CD4-positive, alpha-beta T cell (primary cell): ENCODE measurements around the gene RGMA. TPM values are rescaled to one million over a fixed set of nuclear protein-coding genes. Genes with fewer than 3 reads are reported as not detected.

Experiments
- ATAC-seq: fragments of 200-7000 bp; cut with Tn5 transposase; one replicate; pipeline ENCODE4 v1.10.0; 2022; ENCODE audit warnings: mild to moderate bottlenecking; ENCODE audit not compliant: poor library complexity
- CTCF ChIA-PET: fragments of 350-600 bp; sonication (Branson Sonifier 250); formaldehyde crosslinking; loops from one replicate; lab custom pipeline; 2021; ENCODE audit warnings: antibody characterized with exemption, inconsistent platforms; lab: Charles Lee
- POLR2A ChIA-PET: fragments of 350-600 bp; sonication (Branson Sonifier 250); formaldehyde crosslinking; loops from one replicate; lab custom pipeline; 2021; ENCODE audit warnings: antibody characterized with exemption, inconsistent platforms; lab: Charles Lee
- DNase-seq, 14 experiments: peaks; one replicate each; pipeline ENCODE4 v3.0.0-alpha.2; 2013 to 2020; ENCODE audit warnings: mixed read lengths in 2 of 14
- H3K27ac ChIP-seq, 2 donors: one replicate each; pipeline versions ENCODE4 v1.5.1 to v1.7.0; 2013; ENCODE audit warnings: low read length in 2 of 2, low read depth in 1 of 2, mild to moderate bottlenecking in 1 of 2
- H3K27me3 ChIP-seq, 2 experiments: 1 replicate in 1 of 2; 2 replicates in 1 of 2; pipeline versions ENCODE4 v1.6.1 to v1.7.0; 2013; ENCODE audit warnings: low read length in 2 of 2, control low read depth in 1 of 2, mild to moderate bottlenecking in 1 of 2, moderate library complexity in 1 of 2; ENCODE audit not compliant: insufficient read depth in 2 of 2, control insufficient read depth in 1 of 2
- H3K36me3 ChIP-seq: one replicate; pipeline ENCODE4 v1.6.1; 2013; ENCODE audit warnings: low read length, control low read depth; ENCODE audit not compliant: insufficient read depth
- H3K4me1 ChIP-seq: one replicate; pipeline ENCODE4 v1.6.1; 2013; ENCODE audit warnings: low read length, control low read depth; ENCODE audit not compliant: insufficient read depth
- H3K4me3 ChIP-seq: one replicate; pipeline ENCODE4 v1.5.1; 2013; ENCODE audit warnings: mild to moderate bottlenecking, low read length, moderate library complexity
- H3K9me3 ChIP-seq, 2 experiments: 1 replicate in 1 of 2; 2 replicates in 1 of 2; pipeline versions ENCODE4 v1.6.1 to v1.7.0; 2013; ENCODE audit warnings: low read length in 2 of 2, mild to moderate bottlenecking in 2 of 2, control low read depth in 1 of 2, moderate library complexity in 1 of 2; ENCODE audit not compliant: control insufficient read depth in 1 of 2, insufficient read depth in 1 of 2
- H3K27ac Mint-ChIP-seq: one replicate; pipeline ENCODE4 v1.8.0; 2020; ENCODE audit warnings: mixed read lengths
- H3K27me3 Mint-ChIP-seq: one replicate; pipeline ENCODE4 v1.8.0; 2021; ENCODE audit warnings: mixed read lengths
- H3K36me3 Mint-ChIP-seq: one replicate; pipeline ENCODE4 v1.8.0; 2021; ENCODE audit warnings: low read depth, mixed read lengths
- H3K4me1 Mint-ChIP-seq: one replicate; pipeline ENCODE4 v1.8.0; 2021; ENCODE audit warnings: low read depth, mixed read lengths
- H3K4me3 Mint-ChIP-seq: one replicate; pipeline ENCODE4 v1.8.0; 2020; ENCODE audit warnings: mild to moderate bottlenecking, mixed read lengths
- H3K9me3 Mint-ChIP-seq: one replicate; pipeline ENCODE4 v1.8.0; 2020; ENCODE audit warnings: mixed read lengths
- CTCF ChIP-seq: fragments of 200-600 bp; IDR thresholded peaks from one replicate; pipeline ENCODE4 v1.8.0; 2022; ENCODE audit warnings: antibody characterized with exemption, mild to moderate bottlenecking
- intact Hi-C, 2 experiments: fragments of 100-400 bp; cut with DNase I in 1 of 2; cut with micrococcal nuclease in 1 of 2; formaldehyde crosslinking; loops; one replicate each; pipeline versions ENCODE4 v1.15.1 to v1.9.0; 2023 to 2025; cut with DNase I, micrococcal nuclease
- total RNA-seq, 174 experiments: library from RNA in 2 of 174; stranded (reverse) in 2 of 174; gene quantifications; one replicate each; pipeline ENCODE4 v1.2.3 and lab custom pipeline; 2021 to 2026

RGMA gene
- total RNA-seq, 2 experiments from 2014 or later: not detected

- Mint-ChIP-seq H3K4me1 (peaks cover 18% of the 10 kb centered on the region), H3K36me3 (no peaks in the 10 kb centered on the region), H3K4me3 (peak overlapping the region; percentile 87), H3K9me3 (no peaks in the 10 kb centered on the region), H3K27me3 (peaks cover 80% of the 10 kb centered on the region), H3K27ac (no peak overlapping the region)
- Histone ChIP-seq H3K27me3 (peaks cover 36 to 70% of the 10 kb centered on the region in 2 experiments), H3K36me3 (no peaks in the 10 kb centered on the region), H3K27ac (no peak overlapping the region), H3K4me3 (peak overlapping the region; percentile 22), H3K4me1 (peaks cover 18% of the 10 kb centered on the region), H3K9me3 (no peaks in the 10 kb centered on the region)
- TF ChIP-seq CTCF: peak; percentile 79
- POLR2A ChIA-PET: interaction anchor here (0.8 kb wide), 1 partner anchor 10 kb away, joined by 3 read pairs; no protein-coding TSS in a partner anchor
- intact Hi-C loops: loop anchor here (2.0 to 5.0 kb wide), 2 partner anchors 1034 to 1237 kb away; no protein-coding TSS in a partner anchor
- DNase-seq (peak; percentile 43 to 84 (median 56)), ATAC-seq (peak; percentile 78)
- CTCF ChIA-PET: interaction anchor here (1.0 to 1.3 kb wide), 5 partner anchors 11 to 1032 kb away, joined by 3 to 5 read pairs (median 3); no protein-coding TSS in a partner anchor
These were observed 1.2 kb downstream of the RGMA start for GRCh38 chr15:93087825-93088199.

GRCh38 chr15:93086791-93087190 lies 2.2 kb downstream of the RGMA start:
- Histone ChIP-seq H3K4me1 (peaks cover 18% of the 10 kb centered on the region), H3K4me3 (no peak overlapping the region), H3K9me3 (no peaks in the 10 kb centered on the region), H3K27me3 (peaks cover 36 to 73% of the 10 kb centered on the region in 2 experiments), H3K27ac (no peak overlapping the region), H3K36me3 (no peaks in the 10 kb centered on the region)
- peaks cover 90% of the 10 kb centered on the region for H3K27me3 Mint-ChIP-seq
- peaks cover 18% of the 10 kb centered on the region for H3K4me1 Mint-ChIP-seq
- H3K27ac Mint-ChIP-seq: no peak overlapping the region
- DNase-seq (no peak), ATAC-seq (no peak)
- POLR2A ChIA-PET: no interaction called here
- TF ChIP-seq CTCF: no peak
- intact Hi-C loops: loop anchor here in 1 of 2 experiments (5.0 kb wide), 1 partner anchor 1036 kb away; no protein-coding TSS in a partner anchor
- CTCF ChIA-PET: interaction anchor here (1.2 kb wide), 1 partner anchor 39 kb away, joined by 3 read pairs; no protein-coding TSS in a partner anchor
- H3K36me3 Mint-ChIP-seq: no peaks in the 10 kb centered on the region
- H3K4me3 Mint-ChIP-seq: no peak overlapping the region
- H3K9me3 Mint-ChIP-seq: no peaks in the 10 kb centered on the region

- TF ChIP-seq CTCF: no peak
- H3K9me3 ChIP-seq: no peaks in the 10 kb centered on the region
- Mint-ChIP-seq H3K36me3 (no peaks in the 10 kb centered on the region), H3K4me3 (no peak overlapping the region), H3K27me3 (peaks cover 91% of the 10 kb centered on the region), H3K9me3 (no peaks in the 10 kb centered on the region), H3K4me1 (peaks cover 18% of the 10 kb centered on the region), H3K27ac (no peak overlapping the region)
- intact Hi-C loops: loop anchor here in 1 of 2 experiments (5.0 kb wide), 1 partner anchor 1037 kb away; no protein-coding TSS in a partner anchor
- no peak for DNase-seq
- H3K4me3 ChIP-seq: no peak overlapping the region
- ChIA-PET POLR2A (no interaction called here), CTCF (no interaction called here)
- peaks cover 18% of the 10 kb centered on the region for H3K4me1 ChIP-seq
- ATAC-seq: no peak
- peaks cover 35 to 62% of the 10 kb centered on the region in 2 experiments for H3K27me3 ChIP-seq
- H3K27ac ChIP-seq: no peak overlapping the region
- no peaks in the 10 kb centered on the region for H3K36me3 ChIP-seq
These were observed 3.3 kb downstream of the RGMA start for GRCh38 chr15:93085692-93086091.
